HepG2 (cell line): ENCODE results near the gene UBE2H. TPM values are rescaled to one million over a fixed set of nuclear protein-coding genes. Genes with fewer than 3 reads are reported as not detected.

Source experiments
- GLI4 ChIP-seq: sonication (generic); formaldehyde crosslinking; IDR thresholded peaks from 2 replicates; pipeline ENCODE4 v1.5.1; 2020; ENCODE audit warnings: missing genetic modification reagents, mild to moderate bottlenecking, moderate library complexity, borderline replicate concordance
- HDAC1 ChIP-seq: sonication (generic); formaldehyde crosslinking; IDR thresholded peaks from 2 replicates; pipeline ENCODE4 v1.5.1; 2020; ENCODE audit warnings: mild to moderate bottlenecking, missing genetic modification reagents
- KDM1A ChIP-seq: IDR thresholded peaks from 2 replicates; pipeline ENCODE4 v1.6.1; 2016; ENCODE audit warnings: missing compliant biosample characterization
- KDM6A ChIP-seq: IDR thresholded peaks from 2 replicates; pipeline ENCODE4 v1.6.1; 2016; ENCODE audit warnings: low read depth
- MAFG ChIP-seq: sonication (generic); formaldehyde crosslinking; IDR thresholded peaks from 2 replicates; pipeline ENCODE4 v1.5.1; 2020; ENCODE audit warnings: mild to moderate bottlenecking, missing genetic modification reagents
- NBN ChIP-seq: fragments of 450-650 bp; conservative IDR thresholded peaks from 2 replicates; pipeline ENCODE4 v1.6.1; 2017
- NFKB2 ChIP-seq: sonication (generic); formaldehyde crosslinking; IDR thresholded peaks from 2 replicates; pipeline ENCODE4 v1.4.0; 2020; ENCODE audit warnings: missing genetic modification reagents, borderline replicate concordance
- U2AF1 ChIP-seq: fragments of 200-400 bp; formaldehyde crosslinking; optimal IDR thresholded peaks from 2 replicates; pipeline ENCODE3; 2017; ENCODE audit warnings: mild to moderate bottlenecking, low read depth, low read length
- ZBTB7B ChIP-seq: sonication (generic); formaldehyde crosslinking; IDR thresholded peaks from 2 replicates; pipeline ENCODE4 v1.4.0; 2020; ENCODE audit warnings: missing genetic modification reagents
- ZNF337 ChIP-seq: sonication (generic); formaldehyde crosslinking; IDR thresholded peaks from 2 replicates; pipeline ENCODE4 v1.5.1; 2020; ENCODE audit warnings: missing genetic modification reagents, low read depth, mild to moderate bottlenecking, borderline replicate concordance
- ZNF550 ChIP-seq: sonication (generic); formaldehyde crosslinking; IDR thresholded peaks from 2 replicates; pipeline ENCODE4 v1.4.0; 2020; ENCODE audit warnings: mild to moderate bottlenecking, missing genetic modification reagents, borderline replicate concordance
- ZNF605 ChIP-seq: sonication (generic); formaldehyde crosslinking; IDR thresholded peaks from 2 replicates; pipeline ENCODE4 v1.8.0; 2022; ENCODE audit warnings: mild to moderate bottlenecking, missing genetic modification reagents
- ZNF615 ChIP-seq: sonication (generic); formaldehyde crosslinking; IDR thresholded peaks from 2 replicates; pipeline ENCODE4 v1.5.0; 2020; ENCODE audit warnings: mild to moderate bottlenecking, missing genetic modification reagents, borderline replicate concordance
- ZNF816 ChIP-seq: sonication (generic); formaldehyde crosslinking; IDR thresholded peaks from 2 replicates; pipeline ENCODE4 v1.8.0; 2022; ENCODE audit warnings: missing genetic modification reagents, mild to moderate bottlenecking, borderline replicate concordance
- polyA plus RNA-seq, 8 experiments: library from polyadenylated mRNA; depleted of rRNA in 3 of 8; stranded (reverse) in 7 of 8; unstranded in 1 of 8; fragments of >200 nt; fragmentation: Illumina TruSeq in 4 of 8; extraction: Trizol in 4 of 8; gene quantifications; 2 replicates each; pipeline versions ENCODE4 v1.2.1 to v1.2.3, GENCODE V29; 2011 to 2016; ENCODE audit warnings: low read depth in 4 of 8, missing spikeins in 1 of 8, mixed read lengths in 1 of 8; ENCODE audit not compliant: insufficient read depth in 1 of 8
- total RNA-seq, 5 experiments: library from RNA; depleted of rRNA; stranded (reverse); fragments of >200 nt; fragmentation: Illumina TruSeq; extraction: Trizol; gene quantifications; 2 replicates each; pipeline ENCODE4 v1.2.3, GENCODE V29; 2016; ENCODE audit warnings: low read depth in 1 of 5
- TF ChIP-seq, protein P1 (sequence below): conservative IDR thresholded peaks from 2 replicates; pipeline ENCODE4 v1.6.1; 2018; ENCODE audit warnings: missing genetic modification reagents
- TF ChIP-seq, protein P2 (sequence below): IDR thresholded peaks from 2 replicates; pipeline ENCODE4 v1.6.1; 2016; ENCODE audit warnings: low read depth, missing genetic modification reagents, missing compliant biosample characterization
- TF ChIP-seq, protein P3 (sequence below): IDR thresholded peaks from 2 replicates; pipeline ENCODE4 v1.6.1; 2016; ENCODE audit warnings: low read depth
- TF ChIP-seq, protein P4 (sequence below): sonication (generic); formaldehyde crosslinking; conservative IDR thresholded peaks from 2 replicates; pipeline ENCODE4 v1.4.0; 2020; ENCODE audit warnings: missing genetic modification reagents

UBE2H gene
- total and polyA plus RNA-seq, 2 of the 13 experiments (the other 11 are each of a cell fraction or from before 2014, with no cell fraction given) = 15.5 to 40.1 TPM

DNA sequence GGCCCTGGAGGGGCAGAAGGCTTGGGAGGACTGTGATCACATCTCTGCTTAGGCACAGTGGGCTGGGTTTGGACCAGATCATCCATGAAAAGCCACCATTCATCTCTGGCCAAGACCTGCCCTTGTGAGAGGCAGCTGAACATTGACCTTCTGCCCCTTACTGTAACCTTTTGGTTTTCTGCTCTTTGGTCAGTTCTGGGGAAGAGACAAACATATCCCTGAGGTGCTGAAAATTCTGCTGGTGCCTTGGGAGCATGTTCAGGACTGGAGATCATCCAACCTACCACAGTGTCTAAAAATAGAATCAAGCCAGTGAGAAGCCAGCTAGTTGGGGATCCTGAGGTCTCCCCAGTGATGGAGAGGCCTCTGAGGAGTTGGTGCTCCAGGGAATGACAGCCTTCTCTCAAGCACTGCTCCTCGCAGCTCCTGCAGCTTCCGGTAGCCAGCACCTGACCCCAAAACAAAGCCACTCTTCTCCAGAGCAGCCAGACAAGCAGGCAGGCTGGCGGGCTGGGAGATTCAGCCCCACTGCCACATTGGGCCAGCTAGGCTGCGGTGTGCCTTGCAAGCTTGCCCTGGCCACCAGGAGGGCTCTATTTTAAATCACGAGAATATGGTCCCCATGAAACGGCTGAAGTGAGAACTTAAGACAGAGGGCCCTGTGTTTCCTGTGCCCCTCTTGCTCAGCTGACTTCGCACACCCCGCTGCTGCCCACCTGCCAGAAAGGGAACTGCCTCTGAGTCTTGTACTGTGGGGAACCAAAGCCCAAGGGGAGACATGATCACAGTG is 37.8 kb upstream of the UBE2H start (continued):
- TF ChIP-seq, protein P1, sequence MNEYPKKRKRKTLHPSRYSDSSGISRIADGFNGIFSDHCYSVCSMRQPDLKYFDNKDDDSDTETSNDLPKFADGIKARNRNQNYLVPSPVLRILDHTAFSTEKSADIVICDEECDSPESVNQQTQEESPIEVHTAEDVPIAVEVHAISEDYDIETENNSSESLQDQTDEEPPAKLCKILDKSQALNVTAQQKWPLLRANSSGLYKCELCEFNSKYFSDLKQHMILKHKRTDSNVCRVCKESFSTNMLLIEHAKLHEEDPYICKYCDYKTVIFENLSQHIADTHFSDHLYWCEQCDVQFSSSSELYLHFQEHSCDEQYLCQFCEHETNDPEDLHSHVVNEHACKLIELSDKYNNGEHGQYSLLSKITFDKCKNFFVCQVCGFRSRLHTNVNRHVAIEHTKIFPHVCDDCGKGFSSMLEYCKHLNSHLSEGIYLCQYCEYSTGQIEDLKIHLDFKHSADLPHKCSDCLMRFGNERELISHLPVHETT = no peak
- TF ChIP-seq U2AF1 (no peak), ZNF615 (no peak), KDM1A (CRISPR knock-in tag) (0 out of 2 replicates have a peak, but pooled peaks have one; percentile 20), ZNF550 (no peak), ZNF605 (CRISPR knock-in tag) (no peak), KDM6A (CRISPR knock-in tag) (no peak), ZNF337 (CRISPR knock-in tag) (no peak), NBN (no peak), MAFG (CRISPR knock-in tag) (no peak), ZBTB7B (CRISPR knock-in tag) (0 out of 2 replicates have a peak, but pooled peaks have one; percentile 28), GLI4 (CRISPR knock-in tag) (no peak), NFKB2 (CRISPR knock-in tag) (no peak), HDAC1 (0 out of 2 replicates have a peak, but pooled peaks have one; percentile 65), ZNF816 (CRISPR knock-in tag) (no peak)
- TF ChIP-seq, protein P2, sequence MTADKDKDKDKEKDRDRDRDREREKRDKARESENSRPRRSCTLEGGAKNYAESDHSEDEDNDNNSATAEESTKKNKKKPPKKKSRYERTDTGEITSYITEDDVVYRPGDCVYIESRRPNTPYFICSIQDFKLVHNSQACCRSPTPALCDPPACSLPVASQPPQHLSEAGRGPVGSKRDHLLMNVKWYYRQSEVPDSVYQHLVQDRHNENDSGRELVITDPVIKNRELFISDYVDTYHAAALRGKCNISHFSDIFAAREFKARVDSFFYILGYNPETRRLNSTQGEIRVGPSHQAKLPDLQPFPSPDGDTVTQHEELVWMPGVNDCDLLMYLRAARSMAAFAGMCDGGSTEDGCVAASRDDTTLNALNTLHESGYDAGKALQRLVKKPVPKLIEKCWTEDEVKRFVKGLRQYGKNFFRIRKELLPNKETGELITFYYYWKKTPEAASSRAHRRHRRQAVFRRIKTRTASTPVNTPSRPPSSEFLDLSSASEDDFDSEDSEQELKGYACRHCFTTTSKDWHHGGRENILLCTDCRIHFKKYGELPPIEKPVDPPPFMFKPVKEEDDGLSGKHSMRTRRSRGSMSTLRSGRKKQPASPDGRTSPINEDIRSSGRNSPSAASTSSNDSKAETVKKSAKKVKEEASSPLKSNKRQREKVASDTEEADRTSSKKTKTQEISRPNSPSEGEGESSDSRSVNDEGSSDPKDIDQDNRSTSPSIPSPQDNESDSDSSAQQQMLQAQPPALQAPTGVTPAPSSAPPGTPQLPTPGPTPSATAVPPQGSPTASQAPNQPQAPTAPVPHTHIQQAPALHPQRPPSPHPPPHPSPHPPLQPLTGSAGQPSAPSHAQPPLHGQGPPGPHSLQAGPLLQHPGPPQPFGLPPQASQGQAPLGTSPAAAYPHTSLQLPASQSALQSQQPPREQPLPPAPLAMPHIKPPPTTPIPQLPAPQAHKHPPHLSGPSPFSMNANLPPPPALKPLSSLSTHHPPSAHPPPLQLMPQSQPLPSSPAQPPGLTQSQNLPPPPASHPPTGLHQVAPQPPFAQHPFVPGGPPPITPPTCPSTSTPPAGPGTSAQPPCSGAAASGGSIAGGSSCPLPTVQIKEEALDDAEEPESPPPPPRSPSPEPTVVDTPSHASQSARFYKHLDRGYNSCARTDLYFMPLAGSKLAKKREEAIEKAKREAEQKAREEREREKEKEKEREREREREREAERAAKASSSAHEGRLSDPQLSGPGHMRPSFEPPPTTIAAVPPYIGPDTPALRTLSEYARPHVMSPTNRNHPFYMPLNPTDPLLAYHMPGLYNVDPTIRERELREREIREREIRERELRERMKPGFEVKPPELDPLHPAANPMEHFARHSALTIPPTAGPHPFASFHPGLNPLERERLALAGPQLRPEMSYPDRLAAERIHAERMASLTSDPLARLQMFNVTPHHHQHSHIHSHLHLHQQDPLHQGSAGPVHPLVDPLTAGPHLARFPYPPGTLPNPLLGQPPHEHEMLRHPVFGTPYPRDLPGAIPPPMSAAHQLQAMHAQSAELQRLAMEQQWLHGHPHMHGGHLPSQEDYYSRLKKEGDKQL = no peak
- TF ChIP-seq, protein P3, sequence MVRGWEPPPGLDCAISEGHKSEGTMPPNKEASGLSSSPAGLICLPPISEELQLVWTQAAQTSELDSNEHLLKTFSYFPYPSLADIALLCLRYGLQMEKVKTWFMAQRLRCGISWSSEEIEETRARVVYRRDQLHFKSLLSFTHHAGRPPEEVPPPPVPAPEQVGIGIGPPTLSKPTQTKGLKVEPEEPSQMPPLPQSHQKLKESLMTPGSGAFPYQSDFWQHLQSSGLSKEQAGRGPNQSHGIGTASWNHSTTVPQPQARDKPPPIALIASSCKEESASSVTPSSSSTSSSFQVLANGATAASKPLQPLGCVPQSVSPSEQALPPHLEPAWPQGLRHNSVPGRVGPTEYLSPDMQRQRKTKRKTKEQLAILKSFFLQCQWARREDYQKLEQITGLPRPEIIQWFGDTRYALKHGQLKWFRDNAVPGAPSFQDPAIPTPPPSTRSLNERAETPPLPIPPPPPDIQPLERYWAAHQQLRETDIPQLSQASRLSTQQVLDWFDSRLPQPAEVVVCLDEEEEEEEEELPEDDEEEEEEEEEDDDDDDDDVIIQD (CRISPR knock-in tag) = 0 out of 2 replicates have a peak, but pooled peaks have one; percentile 15
- TF ChIP-seq, protein P4, sequence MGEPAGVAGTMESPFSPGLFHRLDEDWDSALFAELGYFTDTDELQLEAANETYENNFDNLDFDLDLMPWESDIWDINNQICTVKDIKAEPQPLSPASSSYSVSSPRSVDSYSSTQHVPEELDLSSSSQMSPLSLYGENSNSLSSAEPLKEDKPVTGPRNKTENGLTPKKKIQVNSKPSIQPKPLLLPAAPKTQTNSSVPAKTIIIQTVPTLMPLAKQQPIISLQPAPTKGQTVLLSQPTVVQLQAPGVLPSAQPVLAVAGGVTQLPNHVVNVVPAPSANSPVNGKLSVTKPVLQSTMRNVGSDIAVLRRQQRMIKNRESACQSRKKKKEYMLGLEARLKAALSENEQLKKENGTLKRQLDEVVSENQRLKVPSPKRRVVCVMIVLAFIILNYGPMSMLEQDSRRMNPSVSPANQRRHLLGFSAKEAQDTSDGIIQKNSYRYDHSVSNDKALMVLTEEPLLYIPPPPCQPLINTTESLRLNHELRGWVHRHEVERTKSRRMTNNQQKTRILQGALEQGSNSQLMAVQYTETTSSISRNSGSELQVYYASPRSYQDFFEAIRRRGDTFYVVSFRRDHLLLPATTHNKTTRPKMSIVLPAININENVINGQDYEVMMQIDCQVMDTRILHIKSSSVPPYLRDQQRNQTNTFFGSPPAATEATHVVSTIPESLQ (CRISPR knock-in tag) = no peak
